HepG2 (cell line): Measurements from ENCODE around the gene FAM89B. TPM values are rescaled to one million over a fixed set of nuclear protein-coding genes. Genes with fewer than 3 reads are reported as not detected.

ENCODE experiments used
- HNRNPLL ChIP-seq: fragments of 200-400 bp; formaldehyde crosslinking; IDR thresholded peaks from 2 replicates; pipeline ENCODE4 v1.6.1; 2017; ENCODE audit warnings: mild to moderate bottlenecking, low read depth, low read length; ENCODE audit not compliant: poor library complexity, severe bottlenecking
- KAT2B ChIP-seq: fragments of 150-350 bp; IDR thresholded peaks from 2 replicates; pipeline ENCODE4 v1.6.1; 2014; ENCODE audit warnings: low read depth, low read length, borderline replicate concordance
- REL ChIP-seq: sonication (generic); formaldehyde crosslinking; conservative IDR thresholded peaks from 2 replicates; pipeline ENCODE4 v1.8.0; 2022; ENCODE audit warnings: mild to moderate bottlenecking, missing genetic modification reagents, moderate library complexity
- SNAPC4 ChIP-seq: sonication (generic); formaldehyde crosslinking; IDR thresholded peaks from 2 replicates; pipeline ENCODE4 v1.4.0; 2020; ENCODE audit warnings: mild to moderate bottlenecking, missing genetic modification reagents
- TARDBP ChIP-seq: sonication (generic); formaldehyde crosslinking; IDR thresholded peaks from 2 replicates; pipeline ENCODE4 v1.8.0; 2022; ENCODE audit warnings: mild to moderate bottlenecking, missing genetic modification reagents
- YY1 ChIP-seq: IDR thresholded peaks from 2 replicates; pipeline ENCODE4 v1.6.1; 2011; ENCODE audit warnings: low read length, low read depth, moderate library complexity, mild to moderate bottlenecking; ENCODE audit not compliant: insufficient read depth, insufficient replicate concordance
- ZBTB40 ChIP-seq, 2 experiments: fragments of 450-650 bp in 1 of 2; sonication (generic) in 1 of 2; formaldehyde crosslinking in 1 of 2; IDR thresholded peaks; 2 replicates each; pipeline versions ENCODE4 v1.6.1 to v1.8.0; 2016 to 2022; ENCODE audit warnings: antibody characterized with exemption in 1 of 2, mild to moderate bottlenecking in 1 of 2, missing genetic modification reagents in 1 of 2
- ZHX1 ChIP-seq: sonication (generic); formaldehyde crosslinking; IDR thresholded peaks from 2 replicates; pipeline ENCODE4 v1.8.1; 2022; ENCODE audit warnings: low read depth, mild to moderate bottlenecking, missing genetic modification reagents
- ZNF878 ChIP-seq: sonication (generic); formaldehyde crosslinking; IDR thresholded peaks from 2 replicates; pipeline ENCODE4 v1.8.1; 2023; ENCODE audit warnings: mild to moderate bottlenecking, missing genetic modification reagents, moderate library complexity
- polyA plus RNA-seq, 8 experiments: library from polyadenylated mRNA; depleted of rRNA in 3 of 8; stranded (reverse) in 7 of 8; unstranded in 1 of 8; fragments of >200 nt; fragmentation: Illumina TruSeq in 4 of 8; extraction: Trizol in 4 of 8; gene quantifications; 2 replicates each; pipeline versions ENCODE4 v1.2.1 to v1.2.3, GENCODE V29; 2011 to 2016; ENCODE audit warnings: low read depth in 4 of 8, missing spikeins in 1 of 8, mixed read lengths in 1 of 8; ENCODE audit not compliant: insufficient read depth in 1 of 8
- total RNA-seq, 5 experiments: library from RNA; depleted of rRNA; stranded (reverse); fragments of >200 nt; fragmentation: Illumina TruSeq; extraction: Trizol; gene quantifications; 2 replicates each; pipeline ENCODE4 v1.2.3, GENCODE V29; 2016; ENCODE audit warnings: low read depth in 1 of 5

The FAM89B gene
- total and polyA plus RNA-seq, 2 of the 13 experiments (the other 11 are each of a cell fraction or from before 2014, with no cell fraction given) = 5.7 to 8.0 TPM

GRCh38 chr11:65569973-65570918 lies 2.1 kb upstream of the FAM89B start, which contains the start of gene ZNRD2 (continued):
- TF ChIP-seq ZBTB40 (IDR thresholded peaks at IDR 0.05) (peak; percentile 75), ZBTB40 (CRISPR knock-in tag; IDR thresholded peaks at IDR 0.05) (peak; percentile 84; the same call in 1 of the 2 replicates), KAT2B (no peak), HNRNPLL (peak; percentile 73), TARDBP (CRISPR knock-in tag) (peak; percentile 83), ZNF878 (no peak), ZHX1 (CRISPR knock-in tag) (no peak; the same call in 1 of the 2 replicates), YY1 (peak; percentile 91), SNAPC4 (CRISPR knock-in tag) (no peak; the same call in none of the 2 replicates), REL (no peak)
